22Rv1 (cell line): Measurements from ENCODE around the gene UBE2O.

ENCODE experiments used
- H3K27ac ChIP-seq: fragments of 450-650 bp; 2 replicates; pipeline ENCODE4 v1.5.1; 2017
- ZFX ChIP-seq: fragments of 450-650 bp; IDR thresholded peaks from 2 replicates; pipeline ENCODE4 v1.6.1; 2017; ENCODE audit warnings: antibody characterized with exemption, borderline replicate concordance
- TF ChIP-seq, protein P1 (sequence below): fragments of 450-650 bp; IDR thresholded peaks from 2 replicates; pipeline ENCODE4 v1.5.1; 2017; ENCODE audit warnings: mild to moderate bottlenecking

Gene UBE2O

DNA sequence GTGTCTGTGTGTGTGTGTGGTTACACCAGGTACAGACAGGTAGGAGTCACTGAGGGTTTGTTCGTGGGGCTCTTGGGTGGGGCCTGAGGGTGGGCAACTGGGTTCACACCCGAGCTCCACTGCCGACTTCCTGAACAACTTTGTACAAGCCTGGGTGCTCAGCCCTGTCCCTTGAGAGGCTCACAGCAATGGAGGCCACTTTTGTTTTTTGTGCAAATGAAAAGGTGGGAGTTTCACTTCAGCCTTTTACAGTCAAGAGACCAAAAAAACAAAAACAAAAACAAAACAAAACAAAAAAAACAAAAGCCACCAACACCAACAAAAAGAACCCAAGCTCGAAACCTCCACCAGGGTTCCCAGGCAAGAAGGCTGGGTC lies 45.9 kb upstream of the UBE2O start:
- TF ChIP-seq, protein P1, sequence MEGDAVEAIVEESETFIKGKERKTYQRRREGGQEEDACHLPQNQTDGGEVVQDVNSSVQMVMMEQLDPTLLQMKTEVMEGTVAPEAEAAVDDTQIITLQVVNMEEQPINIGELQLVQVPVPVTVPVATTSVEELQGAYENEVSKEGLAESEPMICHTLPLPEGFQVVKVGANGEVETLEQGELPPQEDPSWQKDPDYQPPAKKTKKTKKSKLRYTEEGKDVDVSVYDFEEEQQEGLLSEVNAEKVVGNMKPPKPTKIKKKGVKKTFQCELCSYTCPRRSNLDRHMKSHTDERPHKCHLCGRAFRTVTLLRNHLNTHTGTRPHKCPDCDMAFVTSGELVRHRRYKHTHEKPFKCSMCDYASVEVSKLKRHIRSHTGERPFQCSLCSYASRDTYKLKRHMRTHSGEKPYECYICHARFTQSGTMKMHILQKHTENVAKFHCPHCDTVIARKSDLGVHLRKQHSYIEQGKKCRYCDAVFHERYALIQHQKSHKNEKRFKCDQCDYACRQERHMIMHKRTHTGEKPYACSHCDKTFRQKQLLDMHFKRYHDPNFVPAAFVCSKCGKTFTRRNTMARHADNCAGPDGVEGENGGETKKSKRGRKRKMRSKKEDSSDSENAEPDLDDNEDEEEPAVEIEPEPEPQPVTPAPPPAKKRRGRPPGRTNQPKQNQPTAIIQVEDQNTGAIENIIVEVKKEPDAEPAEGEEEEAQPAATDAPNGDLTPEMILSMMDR: no peak
- TF ChIP-seq ZFX: no peak
- no peak overlapping the region for H3K27ac ChIP-seq

DNA sequence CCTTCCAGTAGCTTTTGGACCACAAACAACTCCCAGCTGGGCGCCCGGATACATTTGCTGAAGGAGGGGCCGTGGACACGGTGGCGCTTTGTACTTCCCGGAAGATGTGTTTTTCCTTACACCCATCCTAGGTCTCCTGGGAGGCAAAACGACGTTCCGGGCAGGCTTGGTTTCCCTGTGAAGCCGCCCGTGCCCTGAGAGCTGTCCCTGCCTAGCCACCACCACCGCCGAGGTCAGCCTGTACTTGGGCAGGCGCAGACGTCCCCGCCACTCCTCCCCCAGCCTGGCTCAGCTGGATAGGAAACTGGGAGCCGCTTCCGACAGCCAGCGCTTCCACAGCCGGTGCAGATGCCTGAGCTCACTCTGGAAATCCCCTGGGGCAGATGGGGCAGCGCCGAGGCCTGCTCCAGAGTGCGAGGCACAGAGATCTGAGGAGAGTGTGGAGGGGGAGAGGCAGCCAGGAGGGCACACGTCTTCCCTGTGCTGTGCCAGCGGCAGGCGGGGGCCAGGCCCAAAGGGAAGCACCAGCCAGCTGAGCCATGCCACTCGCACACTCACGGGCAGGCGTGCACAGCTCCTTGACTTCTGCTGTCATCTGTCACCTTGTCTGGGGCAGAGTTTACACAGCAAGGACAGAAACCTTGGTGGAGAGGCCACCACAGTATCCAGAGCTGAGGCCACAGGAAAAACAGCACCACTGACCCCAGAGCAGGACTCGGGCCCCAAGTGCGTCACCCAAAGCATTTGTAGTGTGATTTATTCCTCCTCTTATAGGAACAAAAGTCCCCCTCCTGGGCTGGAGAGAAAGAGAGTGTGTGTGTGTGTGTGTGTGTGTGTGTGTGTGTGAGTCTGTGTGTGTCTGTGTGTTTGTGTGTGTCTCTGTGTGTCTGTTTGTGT lies 45.3 kb upstream of the UBE2O start:
- H3K27ac ChIP-seq: no peak overlapping the region
- TF ChIP-seq, protein P1: no peak
- no peak for TF ChIP-seq ZFX

DNA sequence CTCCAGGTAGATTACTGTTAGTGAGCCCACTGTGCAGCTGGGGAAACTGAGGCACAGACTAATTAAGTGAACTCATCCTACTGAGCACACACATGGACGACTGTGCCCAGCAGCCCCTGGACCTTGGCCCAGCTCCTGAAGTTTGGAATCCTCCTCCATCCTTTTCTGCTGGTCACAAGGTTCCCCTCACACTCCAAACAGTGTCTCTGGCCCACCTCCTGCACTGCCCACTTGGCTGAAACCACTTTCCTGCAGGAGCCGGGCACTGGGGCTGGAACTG lies 44.7 kb upstream of the UBE2O start:
- H3K27ac ChIP-seq: no peak overlapping the region
- TF ChIP-seq, protein P1: no peak
- no peak for TF ChIP-seq ZFX

DNA sequence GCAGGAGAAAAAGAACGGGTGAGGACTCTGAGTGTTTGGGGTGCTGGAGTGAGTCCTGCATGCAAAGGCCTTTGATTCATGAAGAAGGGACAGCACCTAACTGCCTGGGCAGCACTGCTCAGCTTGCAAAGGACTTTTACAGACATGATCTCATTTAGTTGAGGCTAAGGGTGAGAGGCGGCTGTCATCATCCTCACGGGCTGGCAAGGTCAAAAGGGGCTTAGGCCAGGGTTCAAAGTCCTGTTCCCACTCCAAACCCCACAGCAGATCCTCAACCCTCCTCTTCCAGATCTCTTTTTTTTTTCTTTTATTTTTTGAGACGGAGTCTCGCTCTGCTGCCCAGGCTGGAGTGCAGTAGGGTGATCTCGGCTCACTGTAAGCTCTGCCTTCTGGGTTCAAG lies 43.5 kb upstream of the UBE2O start:
- no peak for TF ChIP-seq ZFX
- TF ChIP-seq, protein P1: no peak
- H3K27ac ChIP-seq: no peak overlapping the region

DNA sequence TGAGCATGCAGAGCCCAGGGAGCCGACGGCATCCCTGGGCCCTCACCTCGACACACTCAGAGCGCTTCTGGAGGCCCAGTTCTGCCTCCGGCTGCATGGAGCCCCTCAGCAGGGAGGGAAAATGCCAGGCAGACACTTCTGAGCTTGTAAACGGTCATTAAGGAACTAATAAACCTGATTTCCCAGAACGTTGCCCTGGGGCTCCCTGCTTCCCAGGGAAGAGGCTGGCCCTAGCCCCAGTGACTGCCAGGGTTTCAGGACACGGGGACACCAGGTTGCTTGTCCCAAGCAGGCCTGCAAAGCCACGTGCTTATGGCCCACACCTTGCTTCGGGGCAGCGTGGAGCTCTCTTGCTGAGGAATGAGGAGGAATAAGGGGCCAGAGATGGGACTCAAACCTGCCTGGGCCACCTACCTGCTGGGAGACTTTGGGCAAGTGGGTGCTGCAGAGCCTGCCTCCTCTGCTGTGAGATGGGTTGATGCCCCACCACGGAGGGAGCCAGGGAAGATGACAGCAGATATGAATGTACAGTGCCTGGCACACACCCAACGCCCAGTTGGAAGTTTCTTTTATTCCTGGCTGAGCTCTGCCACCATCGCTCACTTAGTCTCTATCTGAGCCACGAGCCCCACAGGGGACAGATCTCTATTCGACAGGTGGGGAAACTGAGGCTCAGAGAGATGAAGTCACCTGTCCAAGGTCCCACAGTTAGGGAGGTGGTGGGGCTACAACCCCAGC lies 42.9 kb upstream of the UBE2O start:
- no peak overlapping the region for H3K27ac ChIP-seq
- TF ChIP-seq, protein P1: no peak

DNA sequence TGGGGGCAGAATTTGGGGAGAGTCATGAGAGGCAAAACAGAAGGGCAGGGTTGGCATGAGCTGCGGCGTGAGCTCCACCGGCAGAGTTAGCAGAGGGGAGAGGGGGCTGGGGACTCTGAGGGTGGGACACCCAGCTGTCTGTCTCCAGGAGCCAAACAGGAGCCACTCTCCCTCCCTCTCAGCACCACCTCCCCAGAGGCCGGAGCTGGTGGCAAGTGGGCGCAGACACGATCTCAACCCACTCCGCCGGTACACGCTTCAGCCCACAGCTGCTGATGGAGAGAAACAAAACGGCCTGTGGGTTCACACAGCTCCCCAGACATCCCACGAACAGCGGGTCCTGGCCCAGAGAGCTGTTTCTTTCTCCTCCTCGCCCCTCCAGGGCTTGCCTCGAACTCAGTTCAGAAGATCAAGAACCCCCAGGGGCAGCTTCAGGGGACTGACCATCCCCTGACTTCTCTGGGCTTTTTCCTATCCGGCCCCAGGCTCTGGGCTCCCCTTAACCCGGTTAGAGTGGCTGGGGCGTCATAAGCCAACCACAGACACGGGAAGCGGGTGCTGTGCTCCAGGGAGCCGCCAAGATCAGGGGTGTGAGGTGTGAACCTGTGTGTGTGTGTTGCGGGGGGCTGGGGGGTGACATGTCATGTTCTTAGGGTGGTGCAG lies 40.7 kb upstream of the UBE2O start:
- no peak for TF ChIP-seq ZFX
- TF ChIP-seq, protein P1: no peak
- no peak overlapping the region for H3K27ac ChIP-seq

DNA sequence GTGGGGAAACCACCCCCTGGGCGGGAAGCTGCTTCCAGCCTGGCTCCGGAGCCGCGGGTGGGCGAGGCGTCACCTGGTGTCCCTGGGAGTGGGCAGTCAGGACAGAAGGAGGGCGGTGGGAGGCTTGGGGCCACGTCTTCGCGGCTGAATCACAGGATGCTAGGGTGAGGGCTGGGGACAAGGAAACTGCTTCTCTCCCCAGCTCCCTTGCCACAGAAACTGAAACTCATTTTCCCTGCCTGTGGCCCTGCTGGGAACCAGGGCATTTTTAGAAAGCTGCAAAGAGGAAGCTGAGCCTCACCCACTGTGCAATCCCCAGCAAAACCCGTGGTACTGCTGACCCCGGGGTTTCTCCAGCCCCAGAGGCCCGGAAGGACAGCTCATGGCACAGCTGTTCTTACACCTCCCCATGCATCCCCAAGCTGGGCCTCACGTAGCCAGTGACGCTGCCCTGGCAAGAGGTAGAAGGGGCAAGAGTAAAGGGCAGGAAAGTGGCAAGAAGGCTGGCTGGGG lies 40.1 kb upstream of the UBE2O start:
- H3K27ac ChIP-seq: no peak overlapping the region
- no peak for TF ChIP-seq ZFX
- TF ChIP-seq, protein P1: no peak
